Measurements from ENCODE around the gene SPINK7.
"Not testable (repeated sequence)": the region's sequence is repeated elsewhere in the genome, so short reads cannot be mapped to it uniquely, and the experiment has no call there.

Gene SPINK7

GRCh38 chr5:148312153-148312552 is at the start of gene SPINK7:
SPINK7 (plus strand) TSS chr5:148312423; CDS start chr5:148312484, 61 bp downstream.
- FAIRE-seq, result no peak

- FAIRE-seq, result no peak
Observed at GRCh38 chr5:148267962-148268361, 44.3 kb upstream of the SPINK7 start.

- no peak for FAIRE-seq
Observed at GRCh38 chr5:148268566-148268965, 43.7 kb upstream of the SPINK7 start, which contains the start of gene SPINK13. SPINK13 (plus strand) TSS chr5:148268794; CDS start chr5:148270073, 1,279 bp downstream.

GRCh38 chr5:148275129-148275528 is 37.1 kb upstream of the SPINK7 start:
- FAIRE-seq, result not testable (repeated sequence)

GRCh38 chr5:148280893-148281292 is 31.3 kb upstream of the SPINK7 start:
- FAIRE-seq, result not testable (repeated sequence)

- FAIRE-seq, result not testable (repeated sequence)
Observed at GRCh38 chr5:148281336-148281735, 30.9 kb upstream of the SPINK7 start.

- FAIRE-seq, result no peak
Observed at GRCh38 chr5:148290271-148291195, 21.7 kb upstream of the SPINK7 start.

GRCh38 chr5:148297731-148298130 is 14.5 kb upstream of the SPINK7 start:
- FAIRE-seq, result no peak

- no peak for FAIRE-seq
Observed at GRCh38 chr5:148306446-148306845, 5.8 kb upstream of the SPINK7 start.

- FAIRE-seq, result no peak
Observed at GRCh38 chr5:148309019-148309418, 3.2 kb upstream of the SPINK7 start.

GRCh38 chr5:148309746-148310145 is 2.5 kb upstream of the SPINK7 start:
- FAIRE-seq, result no peak

GRCh38 chr5:148311484-148311883 is 739 bp upstream of the SPINK7 start:
- FAIRE-seq, result no peak

GRCh38 chr5:148314187-148314586 is 2.0 kb downstream of the SPINK7 start:
- FAIRE-seq, result no peak

GRCh38 chr5:148314731-148315130 is 2.5 kb downstream of the SPINK7 start:
- no peak for FAIRE-seq

GRCh38 chr5:148320011-148320963 is 8.1 kb downstream of the SPINK7 start:
- not testable (repeated sequence) for FAIRE-seq

GRCh38 chr5:148333262-148333849 is 21.1 kb downstream of the SPINK7 start:
- FAIRE-seq, result no peak

- FAIRE-seq, result no peak
Observed at GRCh38 chr5:148335259-148335658, 23.0 kb downstream of the SPINK7 start, which contains the start of gene SPINK9. SPINK9 (plus strand) TSS chr5:148335559; CDS start chr5:148335614, 55 bp downstream.

- no peak for FAIRE-seq
Observed at GRCh38 chr5:148336704-148337435, 24.6 kb downstream of the SPINK7 start.

- no peak for FAIRE-seq
Observed at GRCh38 chr5:148342371-148343045, 30.3 kb downstream of the SPINK7 start.

- FAIRE-seq, result no peak
Observed at GRCh38 chr5:148343046-148343407, 30.8 kb downstream of the SPINK7 start.
